Naive thymus-derived CD8-positive, alpha-beta T cell (primary cell): Measurements from ENCODE around the gene EPHA6. TPM values are rescaled to one million over a fixed set of nuclear protein-coding genes. Genes with fewer than 3 reads are reported as not detected.

Experiments
- ATAC-seq, 2 donors: fragments of 150-1000 bp; cut with Tn5 transposase in 1 of 2; sonication (Bioruptor Pico), chemical (Tn5 transposase) in 1 of 2; 1 replicate in 1 of 2; 2 replicates in 1 of 2; pipeline ENCODE4 v1.10.0; 2021; ENCODE audit warnings: mild to moderate bottlenecking in 2 of 2, moderate library complexity in 2 of 2
- POLR2A ChIA-PET: fragments of 350-600 bp; sonication (Branson Sonifier 250); formaldehyde crosslinking; loops from one replicate; lab custom pipeline; 2021; ENCODE audit warnings: antibody characterized with exemption; lab: Charles Lee
- DNase-seq, 10 donors: peaks; one replicate each; pipeline versions ENCODE4 v3.0.0 to v3.0.0-alpha.2; 2020 to 2022
- H3K27ac Mint-ChIP-seq, 10 donors: one replicate each; pipeline ENCODE4 v1.8.0; 2020 to 2022; ENCODE audit warnings: mild to moderate bottlenecking in 10 of 10, mixed read lengths in 10 of 10, moderate library complexity in 4 of 10, inconsistent platforms in 1 of 10
- H3K27me3 Mint-ChIP-seq, 5 donors: one replicate each; pipeline ENCODE4 v1.8.0; 2021 to 2022; ENCODE audit warnings: mixed read lengths in 5 of 5
- H3K36me3 Mint-ChIP-seq, 3 donors: one replicate each; pipeline ENCODE4 v1.8.0; 2020 to 2022; ENCODE audit warnings: mixed read lengths in 3 of 3, mild to moderate bottlenecking in 2 of 3, inconsistent platforms in 1 of 3
- H3K4me1 Mint-ChIP-seq, 4 donors: one replicate each; pipeline ENCODE4 v1.8.0; 2021 to 2022; ENCODE audit warnings: mixed read lengths in 4 of 4
- H3K4me3 Mint-ChIP-seq, 10 donors: one replicate each; pipeline ENCODE4 v1.8.0; 2020 to 2022; ENCODE audit warnings: mild to moderate bottlenecking in 10 of 10, mixed read lengths in 10 of 10, moderate library complexity in 6 of 10, inconsistent platforms in 1 of 10
- H3K9me3 Mint-ChIP-seq, 9 donors: one replicate each; pipeline ENCODE4 v1.8.0; 2020 to 2022; ENCODE audit warnings: mixed read lengths in 9 of 9, mild to moderate bottlenecking in 3 of 9, inconsistent platforms in 1 of 9, moderate library complexity in 1 of 9
- polyA plus RNA-seq, 3 donors: library from polyadenylated mRNA; unstranded; fragments of 300-500 nt; fragmentation: Illumina TruSeq; gene quantifications; one replicate each; pipeline ENCODE4 v1.2.3, GENCODE V29; 2021
- total RNA-seq, 8 experiments: library from RNA in 2 of 8; stranded (reverse) in 2 of 8; gene quantifications; one replicate each; pipeline ENCODE4 v1.2.3 and lab custom pipeline; 2021 to 2026

Gene EPHA6
- total and polyA plus RNA-seq, 5 experiments from 2014 or later, result not detected

DNA sequence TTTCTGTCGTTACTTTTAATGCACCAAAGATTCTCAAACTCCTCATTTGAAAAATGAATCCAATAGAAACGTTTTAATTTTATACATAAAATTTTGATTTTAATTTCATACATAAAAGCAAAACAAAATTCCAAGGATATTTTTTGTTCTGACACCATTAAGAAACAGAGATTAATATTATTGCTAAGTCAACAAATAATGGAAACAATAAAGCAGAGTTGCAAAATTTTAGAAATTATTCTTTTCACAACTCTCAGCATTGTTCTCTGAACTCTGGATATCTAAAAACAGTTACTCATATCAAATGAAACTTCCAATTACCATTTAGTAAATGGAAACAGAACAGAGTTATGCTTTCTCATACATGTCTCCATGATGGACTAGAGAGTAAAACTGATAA is 260.2 kb downstream of the EPHA6 start:
- no peaks in the 10 kb centered on the region for H3K27me3 Mint-ChIP-seq
- peaks cover 0 to 23% (median 5%) of the 10 kb centered on the region in 9 donors for H3K9me3 Mint-ChIP-seq
- H3K4me1 Mint-ChIP-seq, result no peaks in the 10 kb centered on the region
- ATAC-seq (no peak), DNase-seq (no peak)
- POLR2A ChIA-PET, result no interaction called here
- H3K36me3 Mint-ChIP-seq, result no peaks in the 10 kb centered on the region
- no peak overlapping the region for H3K4me3 Mint-ChIP-seq
- H3K27ac Mint-ChIP-seq, result no peak overlapping the region

DNA sequence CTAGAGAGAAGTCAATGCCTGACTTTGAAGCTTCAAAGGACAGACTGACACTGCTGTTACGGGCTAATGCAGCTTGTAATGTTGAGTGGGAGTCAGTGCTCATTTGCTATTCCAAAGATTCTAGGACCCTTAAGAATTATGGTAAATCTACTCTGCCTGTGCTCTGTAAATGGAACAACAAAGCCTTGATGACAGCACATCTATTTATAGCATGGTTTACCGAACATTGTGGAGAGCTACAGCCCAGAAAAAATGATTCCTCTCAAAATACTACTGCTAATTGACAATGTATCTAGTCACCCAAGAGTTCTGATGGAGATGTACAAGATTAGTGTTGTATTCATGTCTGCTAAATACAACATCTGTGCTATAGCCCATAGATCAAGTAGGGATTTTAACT is 262.3 kb downstream of the EPHA6 start:
- H3K9me3 Mint-ChIP-seq, result peaks cover 0 to 19% (median 4%) of the 10 kb centered on the region in 9 donors
- no peak for ATAC-seq
- no peak overlapping the region for H3K27ac Mint-ChIP-seq
- POLR2A ChIA-PET, result no interaction called here
- no peaks in the 10 kb centered on the region for H3K27me3 Mint-ChIP-seq
- no peak for DNase-seq
- H3K4me3 Mint-ChIP-seq, result no peak overlapping the region
- no peaks in the 10 kb centered on the region for H3K4me1 Mint-ChIP-seq
- H3K36me3 Mint-ChIP-seq, result no peaks in the 10 kb centered on the region

GRCh38 chr3:97089621-97090020 is 275.2 kb downstream of the EPHA6 start:
- POLR2A ChIA-PET, result no interaction called here
- Mint-ChIP-seq H3K27me3 (no peaks in the 10 kb centered on the region), H3K27ac (no peak overlapping the region), H3K36me3 (no peaks in the 10 kb centered on the region), H3K9me3 (peaks cover 0 to 13% (median 3%) of the 10 kb centered on the region in 9 donors), H3K4me1 (no peaks in the 10 kb centered on the region), H3K4me3 (no peak overlapping the region)
- ATAC-seq, result no peak
- no peak for DNase-seq

DNA sequence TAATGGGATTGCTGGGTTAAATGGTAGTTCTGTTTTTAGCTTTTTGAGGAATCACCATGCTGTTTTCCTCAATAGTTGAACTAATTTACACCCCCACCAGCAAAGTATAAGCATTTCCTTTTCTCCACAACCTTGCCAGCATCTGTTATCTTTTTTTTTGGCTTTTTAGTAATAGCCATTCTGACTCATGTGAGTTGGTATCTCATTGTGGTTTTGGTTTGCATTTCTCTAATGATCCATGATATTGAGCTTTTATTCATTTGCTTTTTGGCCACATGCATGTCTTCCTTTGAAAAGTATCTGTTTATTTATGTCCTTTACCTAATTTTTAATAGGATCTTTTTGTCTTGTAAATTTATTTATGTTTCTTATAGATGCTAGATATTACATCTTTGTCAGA is 288.2 kb downstream of the EPHA6 start:
- POLR2A ChIA-PET, result no interaction called here
- ATAC-seq, result no peak
- DNase-seq, result no peak
- Mint-ChIP-seq H3K4me3 (no peak overlapping the region), H3K9me3 (peaks cover 0 to 20% (median 3%) of the 10 kb centered on the region in 9 donors), H3K27ac (no peak overlapping the region), H3K4me1 (no peaks in the 10 kb centered on the region), H3K27me3 (no peaks in the 10 kb centered on the region), H3K36me3 (no peaks in the 10 kb centered on the region)

DNA sequence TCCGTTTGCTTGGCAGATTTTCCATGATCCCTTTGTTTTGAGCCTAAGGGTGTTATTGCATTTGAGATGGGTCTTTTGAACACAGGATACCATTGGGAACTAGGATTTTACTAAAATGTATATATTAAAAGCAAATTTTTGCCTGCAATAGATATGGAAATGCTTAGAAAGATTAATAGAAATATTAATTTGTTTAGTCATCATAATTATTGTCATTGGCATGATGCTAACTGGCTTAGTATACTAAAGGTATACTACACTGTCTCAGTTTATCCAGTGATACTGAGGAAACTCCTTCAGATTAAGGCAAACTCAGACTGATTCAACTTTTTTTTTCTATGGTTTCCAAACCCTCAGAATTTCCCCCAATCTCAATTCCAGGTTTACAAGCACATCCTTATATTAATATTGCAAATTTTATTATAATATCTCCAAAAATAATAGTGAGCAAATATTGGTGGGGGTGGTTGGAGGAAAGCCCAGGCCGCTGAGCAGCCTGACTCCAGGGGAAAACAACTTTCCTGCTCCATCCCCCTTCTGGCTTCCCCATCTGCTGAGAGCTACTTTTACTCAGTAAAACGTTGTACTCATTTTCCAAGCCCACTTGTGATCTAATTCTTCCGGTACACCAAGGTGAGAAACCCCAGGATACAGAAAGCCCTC is 291.7 kb downstream of the EPHA6 start:
- H3K27ac Mint-ChIP-seq, result no peak overlapping the region
- no peaks in the 10 kb centered on the region for H3K27me3 Mint-ChIP-seq
- peaks cover 0 to 20% (median 2%) of the 10 kb centered on the region in 9 donors for H3K9me3 Mint-ChIP-seq
- no peaks in the 10 kb centered on the region for H3K36me3 Mint-ChIP-seq
- no peak for ATAC-seq
- no peaks in the 10 kb centered on the region for H3K4me1 Mint-ChIP-seq
- POLR2A ChIA-PET, result no interaction called here
- H3K4me3 Mint-ChIP-seq, result no peak overlapping the region
- no peak for DNase-seq

- H3K4me1 Mint-ChIP-seq, result no peaks in the 10 kb centered on the region
- no peak overlapping the region for H3K27ac Mint-ChIP-seq
- no peaks in the 10 kb centered on the region for H3K27me3 Mint-ChIP-seq
- no peak for ATAC-seq
- peaks cover 0 to 20% (median 2%) of the 10 kb centered on the region in 9 donors for H3K9me3 Mint-ChIP-seq
- DNase-seq, result no peak
- H3K4me3 Mint-ChIP-seq, result no peak overlapping the region
- H3K36me3 Mint-ChIP-seq, result no peaks in the 10 kb centered on the region
- POLR2A ChIA-PET, result no interaction called here
These were observed 292.2 kb downstream of the EPHA6 start for GRCh38 chr3:97106652-97106989.

GRCh38 chr3:97108136-97108535 is 293.7 kb downstream of the EPHA6 start:
- no peak for DNase-seq
- no peaks in the 10 kb centered on the region for H3K4me1 Mint-ChIP-seq
- H3K27ac Mint-ChIP-seq, result no peak overlapping the region
- peaks cover 0 to 26% (median 2%) of the 10 kb centered on the region in 9 donors for H3K9me3 Mint-ChIP-seq
- no peak overlapping the region for H3K4me3 Mint-ChIP-seq
- H3K27me3 Mint-ChIP-seq, result no peaks in the 10 kb centered on the region
- no peak for ATAC-seq
- no peaks in the 10 kb centered on the region for H3K36me3 Mint-ChIP-seq
- POLR2A ChIA-PET, result no interaction called here

- no peaks in the 10 kb centered on the region for H3K4me1 Mint-ChIP-seq
- DNase-seq, result no peak
- peaks cover 0 to 13% (median under 1%) of the 10 kb centered on the region in 9 donors for H3K9me3 Mint-ChIP-seq
- ATAC-seq, result no peak
- no peaks in the 10 kb centered on the region for H3K27me3 Mint-ChIP-seq
- POLR2A ChIA-PET, result no interaction called here
- no peak overlapping the region for H3K4me3 Mint-ChIP-seq
- no peaks in the 10 kb centered on the region for H3K36me3 Mint-ChIP-seq
- no peak overlapping the region for H3K27ac Mint-ChIP-seq
These were observed 296.9 kb downstream of the EPHA6 start for GRCh38 chr3:97111244-97111643.

DNA sequence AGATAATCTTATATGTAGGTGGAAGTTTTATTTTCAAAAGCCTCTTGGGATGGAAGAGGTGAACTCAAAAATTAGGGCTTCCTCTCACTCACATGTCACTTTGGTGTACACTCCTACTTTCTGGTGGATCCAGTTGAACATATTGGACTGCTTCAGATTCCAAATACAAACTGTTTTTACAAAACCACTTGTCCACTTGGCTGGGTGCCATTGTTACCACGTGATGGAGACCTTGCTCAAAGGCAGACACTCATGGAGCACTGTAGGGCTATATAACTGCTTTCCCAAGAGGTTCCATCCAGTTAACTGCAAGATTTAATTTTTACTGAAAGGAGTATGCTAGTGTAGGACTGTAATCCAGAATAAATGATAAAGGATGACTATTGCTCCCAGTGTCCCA is 307.0 kb downstream of the EPHA6 start:
- Mint-ChIP-seq H3K27ac (no peak overlapping the region), H3K9me3 (peaks cover 0 to 7% (median 0%) of the 10 kb centered on the region in 9 donors), H3K4me1 (no peaks in the 10 kb centered on the region), H3K4me3 (no peak overlapping the region), H3K27me3 (no peaks in the 10 kb centered on the region), H3K36me3 (no peaks in the 10 kb centered on the region)
- ATAC-seq (no peak), DNase-seq (no peak)
- POLR2A ChIA-PET, result no interaction called here

- DNase-seq (no peak), ATAC-seq (no peak)
- H3K36me3 Mint-ChIP-seq, result no peaks in the 10 kb centered on the region
- H3K4me1 Mint-ChIP-seq, result no peaks in the 10 kb centered on the region
- H3K9me3 Mint-ChIP-seq, result peaks cover 0 to 12% (median 1%) of the 10 kb centered on the region in 9 donors
- H3K27ac Mint-ChIP-seq, result no peak overlapping the region
- POLR2A ChIA-PET, result no interaction called here
- no peak overlapping the region for H3K4me3 Mint-ChIP-seq
- no peaks in the 10 kb centered on the region for H3K27me3 Mint-ChIP-seq
These were observed 311.6 kb downstream of the EPHA6 start for GRCh38 chr3:97125902-97126499.

DNA sequence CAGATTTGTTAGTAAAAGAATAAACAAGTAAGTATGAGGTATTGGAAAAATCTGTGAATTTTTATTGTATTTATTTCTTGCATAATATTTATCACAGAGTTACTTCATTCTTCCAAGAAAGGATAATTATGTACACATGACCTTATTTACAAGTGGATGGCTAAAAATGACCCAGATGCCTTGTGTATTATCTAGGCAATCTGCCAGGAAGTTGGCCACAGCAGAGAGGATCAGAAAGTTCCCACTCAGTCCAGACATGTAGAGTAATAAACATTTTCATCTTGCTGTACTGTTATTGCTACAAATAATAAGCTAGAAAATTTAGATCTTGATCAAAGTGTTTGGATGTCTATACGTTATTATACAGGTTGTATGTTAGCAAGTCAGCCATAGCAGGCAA is 317.1 kb downstream of the EPHA6 start:
- Mint-ChIP-seq H3K27ac (no peak overlapping the region), H3K27me3 (no peaks in the 10 kb centered on the region), H3K4me1 (no peaks in the 10 kb centered on the region), H3K9me3 (peaks cover 0 to 11% (median 0%) of the 10 kb centered on the region in 9 donors), H3K36me3 (no peaks in the 10 kb centered on the region), H3K4me3 (no peak overlapping the region)
- ATAC-seq (no peak), DNase-seq (no peak)
- POLR2A ChIA-PET, result no interaction called here

DNA sequence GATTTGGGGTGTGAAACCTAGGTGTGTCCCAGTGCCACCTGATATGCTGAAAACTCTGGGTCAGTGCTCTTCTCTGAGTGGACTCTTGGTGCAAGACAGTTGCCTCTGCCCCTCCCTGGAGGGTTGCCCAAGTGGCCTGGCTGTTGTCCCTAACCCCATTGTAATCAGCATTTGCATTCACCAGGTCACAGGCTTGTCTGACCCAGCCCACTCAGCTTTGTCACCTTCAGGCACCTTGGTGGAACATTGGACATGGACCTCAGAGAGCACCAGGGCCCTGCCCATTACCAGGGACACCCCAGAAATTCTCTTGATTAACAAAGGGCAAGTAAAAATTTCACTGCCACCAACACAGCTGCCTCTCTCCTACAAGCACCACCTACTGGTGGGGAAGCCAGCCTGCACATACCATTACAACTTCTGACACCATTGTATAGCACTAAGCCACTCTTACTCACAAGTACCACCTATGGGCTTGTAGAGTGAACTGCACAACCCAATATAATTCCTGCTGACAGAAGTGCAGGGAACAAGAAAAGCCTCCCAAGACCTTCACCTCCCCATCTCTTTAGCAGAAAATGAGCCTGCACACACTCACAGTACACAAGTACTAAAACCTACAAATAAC is 324.6 kb downstream of the EPHA6 start:
- H3K4me3 Mint-ChIP-seq, result no peak overlapping the region
- no peaks in the 10 kb centered on the region for H3K27me3 Mint-ChIP-seq
- H3K4me1 Mint-ChIP-seq, result no peaks in the 10 kb centered on the region
- DNase-seq (no peak), ATAC-seq (no peak)
- POLR2A ChIA-PET, result no interaction called here
- no peak overlapping the region for H3K27ac Mint-ChIP-seq
- H3K36me3 Mint-ChIP-seq, result peaks cover 0 to 10% (median 3%) of the 10 kb centered on the region in 3 donors
- peaks cover 6 to 31% (median 22%) of the 10 kb centered on the region in 9 donors for H3K9me3 Mint-ChIP-seq

DNA sequence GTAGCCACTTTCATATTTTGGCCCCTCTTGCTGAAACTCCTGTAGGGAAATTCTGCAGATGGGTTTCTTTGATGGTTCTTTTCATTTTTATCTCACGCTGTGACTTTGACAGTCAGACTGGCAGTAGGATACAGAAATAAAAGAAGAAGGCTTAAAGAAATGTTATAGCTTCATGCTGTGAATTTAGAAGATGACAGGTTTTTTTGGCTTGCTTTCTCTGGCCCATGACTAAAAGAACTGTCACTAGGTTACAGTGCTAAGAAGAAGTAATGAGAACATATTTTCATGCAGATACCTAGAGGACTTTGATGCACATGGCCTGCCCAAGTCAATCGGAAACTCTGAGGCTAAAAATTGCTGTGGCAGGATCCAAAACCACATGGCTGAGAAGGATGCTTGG is 334.5 kb downstream of the EPHA6 start:
- no peaks in the 10 kb centered on the region for H3K36me3 Mint-ChIP-seq
- peaks cover 0 to 14% (median 2%) of the 10 kb centered on the region in 9 donors for H3K9me3 Mint-ChIP-seq
- no peak for DNase-seq
- H3K27me3 Mint-ChIP-seq, result no peaks in the 10 kb centered on the region
- no peak for ATAC-seq
- POLR2A ChIA-PET, result no interaction called here
- no peak overlapping the region for H3K27ac Mint-ChIP-seq
- no peaks in the 10 kb centered on the region for H3K4me1 Mint-ChIP-seq
- no peak overlapping the region for H3K4me3 Mint-ChIP-seq
